Gastrocnemius medialis (tissue), 4 donors: ENCODE measurements around the gene THSD7A. TPM values are rescaled to one million over a fixed set of nuclear protein-coding genes. Genes with fewer than 3 reads are reported as not detected.

Experiments used
- ATAC-seq, 2 donors: fragments of 150-250 bp; one replicate each; pipeline ENCODE4 v1.9.1; 2016
- DNase-seq, 2 donors: peaks; one replicate each; pipeline ENCODE4 v3.0.0-alpha.2; 2019
- H3K27ac ChIP-seq, 4 donors: fragments of 200-600 bp; sonication (generic); 1 replicate in 1 of 4; 2 replicates in 3 of 4; pipeline ENCODE4 v1.5.1; 2016 to 2018; ENCODE audit warnings: mild to moderate bottlenecking in 2 of 4, moderate library complexity in 1 of 4
- H3K27me3 ChIP-seq, 3 donors: fragments of 200-600 bp; sonication (generic) in 2 of 3; 1 replicate in 1 of 3; 2 replicates in 2 of 3; pipeline versions ENCODE4 v1.5.1 to v1.6.0; 2016 to 2019; ENCODE audit warnings: mild to moderate bottlenecking in 1 of 3, moderate library complexity in 1 of 3
- H3K36me3 ChIP-seq, 2 donors: fragments of 200-600 bp; sonication (generic) in 1 of 2; one replicate each; pipeline ENCODE4 v1.5.1; 2017 to 2018
- H3K4me1 ChIP-seq, 2 donors: fragments of 200-600 bp; sonication (generic) in 1 of 2; one replicate each; pipeline ENCODE4 v1.5.1; 2016 to 2017; ENCODE audit warnings: mild to moderate bottlenecking in 2 of 2
- H3K4me3 ChIP-seq, 4 donors: fragments of 200-600 bp; sonication (generic) in 3 of 4; 1 replicate in 1 of 4; 2 replicates in 3 of 4; pipeline ENCODE4 v1.5.1; 2016 to 2019; ENCODE audit warnings: mild to moderate bottlenecking in 2 of 4
- H3K9me3 ChIP-seq, 3 donors: fragments of 200-600 bp; sonication (generic) in 2 of 3; 1 replicate in 1 of 3; 2 replicates in 2 of 3; pipeline ENCODE4 v1.5.1; 2016 to 2019
- CTCF ChIP-seq, 5 experiments: fragments of 450-650 bp in 3 of 5; fragments of 200-600 bp in 2 of 5; sonication (generic) in 2 of 5; IDR thresholded peaks in 4 of 5; conservative IDR thresholded peaks in 1 of 5; 1 replicate in 4 of 5; 2 replicates in 1 of 5; pipeline ENCODE4 v1.5.1; 2016 to 2019; ENCODE audit warnings: antibody characterized with exemption in 5 of 5, mild to moderate bottlenecking in 3 of 5, moderate library complexity in 3 of 5
- POLR2A ChIP-seq, 2 donors: fragments of 450-650 bp; IDR thresholded peaks; one replicate each; pipeline ENCODE4 v1.6.1; 2017; ENCODE audit warnings: antibody characterized with exemption in 2 of 2, mild to moderate bottlenecking in 2 of 2, moderate library complexity in 2 of 2
- in situ Hi-C, 4 donors: fragments of 200-750 bp; cut with MboI; loops; one replicate each; pipeline versions ENCODE4 v1.15.0 to v1.8.0; 2017; ENCODE audit warnings: low sequenced_read_pairs in 4 of 4
- intact Hi-C: fragments of 100-400 bp; cut with DNase I; formaldehyde crosslinking; loops from one replicate; pipeline ENCODE4 v1.15.1; 2023; ENCODE audit warnings: low total_unique reads
- total RNA-seq, 4 donors: library from RNA; depleted of rRNA; stranded (reverse); fragments of >200 nt; gene quantifications; one replicate each; pipeline versions ENCODE4 v1.1.0 to v1.2.3, GENCODE V29; 2016

Gene THSD7A
- total RNA-seq, 4 donors from 2014 or later = 0.36 to 0.78 (median 0.66) TPM

DNA sequence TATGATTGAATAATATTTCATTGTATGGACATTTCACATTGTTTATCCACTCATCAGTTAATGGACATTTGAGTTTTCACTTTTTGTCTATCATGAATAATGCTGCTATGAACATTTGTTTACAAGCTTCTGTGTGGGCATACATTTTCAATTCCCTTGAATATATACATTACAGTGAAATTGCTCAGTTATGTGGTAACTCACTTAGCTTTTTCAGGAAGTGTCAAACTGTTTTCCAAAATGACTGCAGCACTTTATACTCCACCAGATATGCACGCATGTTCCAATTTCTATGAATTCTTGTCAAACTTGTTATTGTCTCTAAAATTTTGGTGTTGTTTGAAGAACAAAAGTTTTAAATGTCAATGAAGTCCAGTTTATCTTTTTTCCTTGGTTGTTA is 401.2 kb downstream of the THSD7A start:
- H3K9me3 ChIP-seq = no peaks in the 10 kb centered on the region
- DNase-seq (no peak), ATAC-seq (no peak)
- H3K27ac ChIP-seq = no peak overlapping the region
- H3K4me3 ChIP-seq = no peak overlapping the region
- no peaks in the 10 kb centered on the region for H3K36me3 ChIP-seq
- intact Hi-C loops (no loop called here), in situ Hi-C loops (loop anchor here in 1 of 4 donors (25.0 kb wide), 1 partner anchor 881 kb away; no protein-coding TSS in a partner anchor)
- TF ChIP-seq CTCF (IDR thresholded peaks at IDR 0.05 in 4 of 5, conservative IDR thresholded peaks at IDR 0.05 in 1 of 5) (no peak), POLR2A (IDR thresholded peaks at IDR 0.05) (no peak)
- H3K27me3 ChIP-seq = no peaks in the 10 kb centered on the region
- no peaks in the 10 kb centered on the region for H3K4me1 ChIP-seq

GRCh38 chr7:11430112-11430511 is 401.9 kb downstream of the THSD7A start:
- DNase-seq (no peak), ATAC-seq (no peak)
- Histone ChIP-seq H3K27ac (no peak overlapping the region), H3K27me3 (no peaks in the 10 kb centered on the region), H3K36me3 (no peaks in the 10 kb centered on the region), H3K4me1 (no peaks in the 10 kb centered on the region), H3K4me3 (no peak overlapping the region), H3K9me3 (no peaks in the 10 kb centered on the region)
- intact Hi-C loops = no loop called here
- TF ChIP-seq POLR2A (IDR thresholded peaks at IDR 0.05) (no peak), CTCF (IDR thresholded peaks at IDR 0.05 in 4 of 5, conservative IDR thresholded peaks at IDR 0.05 in 1 of 5) (no peak)
- in situ Hi-C loops = loop anchor here in 1 of 4 donors (25.0 kb wide), 1 partner anchor 882 kb away; no protein-coding TSS in a partner anchor

DNA sequence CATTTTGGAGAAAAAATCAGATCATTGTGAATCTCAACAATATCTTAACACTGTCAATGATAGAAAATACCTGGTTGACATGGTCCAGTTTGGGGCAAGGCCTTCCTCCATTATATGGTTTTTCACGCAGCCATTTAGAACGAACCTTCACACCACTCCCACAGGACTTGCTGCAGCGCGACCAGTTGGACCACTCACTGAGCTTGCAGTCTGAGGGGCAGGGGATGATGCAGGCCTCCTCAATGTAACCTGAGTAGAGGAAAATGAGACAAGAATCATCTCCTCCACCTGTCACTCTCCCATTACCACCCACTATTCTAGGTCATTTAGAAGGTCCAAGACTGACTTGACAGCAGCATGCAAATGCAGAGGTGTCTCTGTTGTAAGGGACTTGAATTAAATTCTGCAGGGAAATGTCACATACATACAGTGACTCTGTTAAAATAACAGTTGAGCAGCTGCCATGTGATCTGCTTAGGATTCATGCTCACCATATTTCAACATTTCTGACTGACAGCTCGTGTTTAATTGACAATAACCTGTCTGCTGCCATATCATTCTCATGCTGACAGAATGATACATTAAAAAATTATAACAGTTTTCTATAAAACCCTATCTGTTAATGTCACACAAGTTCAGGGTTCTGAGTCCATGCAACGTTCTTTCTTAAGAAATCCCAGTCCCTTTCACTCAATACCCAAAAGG is 403.0 kb downstream of the THSD7A start:
- intact Hi-C loops = loop anchor here (2.0 kb wide), 1 partner anchor 894 kb away; no protein-coding TSS in a partner anchor
- no peaks in the 10 kb centered on the region for H3K9me3 ChIP-seq
- no peak overlapping the region for H3K4me3 ChIP-seq
- no peak for ATAC-seq
- H3K27me3 ChIP-seq = no peaks in the 10 kb centered on the region
- TF ChIP-seq CTCF (IDR thresholded peaks at IDR 0.05 in 4 of 5, conservative IDR thresholded peaks at IDR 0.05 in 1 of 5) = no peak
- no peak for TF ChIP-seq POLR2A (IDR thresholded peaks at IDR 0.05)
- DNase-seq = no peak
- in situ Hi-C loops = loop anchor here in 3 of 4 donors (10.0 to 25.0 kb wide), 2 partner anchors 883 to 896 kb away; no protein-coding TSS in a partner anchor
- no peak overlapping the region for H3K27ac ChIP-seq
- H3K4me1 ChIP-seq = no peaks in the 10 kb centered on the region
- H3K36me3 ChIP-seq = no peaks in the 10 kb centered on the region

DNA sequence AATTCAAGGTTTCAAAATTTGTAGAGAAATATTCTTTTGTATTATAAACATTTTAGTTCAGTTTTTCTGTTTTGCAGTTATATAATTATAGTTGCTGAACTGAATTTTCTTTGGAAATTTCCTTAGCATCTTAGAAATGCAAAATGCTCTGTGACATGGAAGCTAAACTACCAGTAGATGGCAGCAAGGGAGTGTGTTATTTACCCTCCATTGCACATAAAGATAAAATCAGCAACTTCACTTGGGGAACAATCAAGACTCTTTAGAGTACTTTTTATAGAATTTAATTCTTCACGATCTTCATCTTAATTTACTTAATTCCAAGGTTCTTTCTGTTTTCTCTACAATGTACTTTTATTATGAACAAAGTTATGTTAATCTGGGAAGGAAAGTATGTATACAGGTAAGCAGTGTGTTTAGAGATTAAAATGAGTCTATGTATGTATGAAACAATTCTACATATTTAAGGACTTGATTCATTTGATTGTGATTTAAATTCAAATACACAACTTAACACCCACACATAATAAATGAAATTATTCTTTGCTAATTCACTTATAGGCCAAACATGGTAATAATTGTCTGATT is 404.2 kb downstream of the THSD7A start:
- in situ Hi-C loops (loop anchor here in 3 of 4 donors (10.0 to 25.0 kb wide), 2 partner anchors 885 to 897 kb away; no protein-coding TSS in a partner anchor), intact Hi-C loops (loop anchor here (2.0 kb wide), 1 partner anchor 895 kb away; no protein-coding TSS in a partner anchor)
- Histone ChIP-seq H3K27me3 (no peaks in the 10 kb centered on the region), H3K4me1 (no peaks in the 10 kb centered on the region), H3K27ac (no peak overlapping the region), H3K9me3 (no peaks in the 10 kb centered on the region), H3K4me3 (no peak overlapping the region), H3K36me3 (no peaks in the 10 kb centered on the region)
- TF ChIP-seq POLR2A (IDR thresholded peaks at IDR 0.05) = no peak
- TF ChIP-seq CTCF (IDR thresholded peaks at IDR 0.05 in 4 of 5, conservative IDR thresholded peaks at IDR 0.05 in 1 of 5) = peak in 4 of 5 experiments; percentile 37 to 61 (median 47)
- no peak for DNase-seq
- ATAC-seq = no peak
